Tongue (tissue), 3 donors: ENCODE results near the gene PPP2R1A. TPM values are rescaled to one million over a fixed set of nuclear protein-coding genes. Genes with fewer than 3 reads are reported as not detected.
A peak's percentile ranks its signal among the peaks of the same experiment; 100 is the strongest.
"Not testable (repeated sequence)": the region's sequence is repeated elsewhere in the genome, so short reads cannot be mapped to it uniquely, and the experiment has no call there.

Source experiments
- DNase-seq: peaks from one replicate; pipeline ENCODE4 v3.0.0-alpha.2; 2015
- small RNA-seq: library from RNA; depleted of rRNA; stranded (forward); fragments of <200 nt; gene quantifications from one replicate; pipeline ENCODE3, GENCODE V24; 2014; ENCODE audit warnings: low replicate concordance
- total RNA-seq: library from RNA; depleted of rRNA; stranded (reverse); fragments of >200 nt; gene quantifications from one replicate; pipeline ENCODE4 v1.2.3, GENCODE V29; 2014

PPP2R1A gene
- total RNA-seq, 1 donor from 2014 or later, result 193 TPM

- DNase-seq, result no peak
These were observed 54.2 kb downstream of the PPP2R1A start for GRCh38 chr19:52244021-52244420.

- peak; percentile 95 for DNase-seq
These were observed 58.4 kb downstream of the PPP2R1A start for GRCh38 chr19:52248241-52248640.

DNA sequence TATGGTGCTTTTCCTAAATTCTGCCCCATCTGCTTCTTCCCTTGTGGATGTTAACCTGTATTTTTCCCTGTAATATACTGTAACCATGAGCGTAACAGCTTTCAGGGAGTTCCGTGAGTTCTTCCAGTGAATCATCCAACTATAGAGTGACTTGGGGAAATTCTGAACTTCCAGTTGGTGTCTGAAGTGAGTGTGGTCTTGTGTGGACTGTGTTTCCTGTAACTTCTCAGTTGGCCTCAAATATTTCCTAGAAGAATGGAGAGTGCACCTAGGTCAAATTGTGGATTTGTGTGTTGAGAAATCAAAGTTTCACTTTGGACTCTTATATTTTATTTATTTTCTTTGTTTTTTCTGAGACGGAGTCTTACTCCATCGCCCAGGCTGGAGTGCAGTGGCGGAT, 68.6 kb downstream of the PPP2R1A start:
- DNase-seq, result no peak

DNA sequence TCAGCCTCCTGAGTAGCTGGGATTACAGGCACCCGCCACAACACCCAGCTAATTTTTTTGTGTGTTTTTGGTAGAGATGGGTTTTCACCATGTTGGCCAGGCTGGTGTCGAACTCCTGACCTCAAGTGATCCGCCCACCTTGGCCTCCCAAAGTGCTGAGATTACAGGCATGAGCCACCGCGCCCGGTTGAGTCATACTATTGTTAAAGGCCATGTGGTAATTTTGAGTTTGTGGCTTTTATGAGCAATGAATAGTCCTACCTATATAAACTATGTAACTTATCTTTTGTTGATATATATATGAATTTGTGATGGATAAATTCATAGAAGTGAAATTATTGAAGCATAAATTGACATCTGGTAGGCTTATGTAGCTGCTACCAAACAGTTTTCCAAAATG, 75.7 kb downstream of the PPP2R1A start:
- not testable (repeated sequence) for DNase-seq

DNA sequence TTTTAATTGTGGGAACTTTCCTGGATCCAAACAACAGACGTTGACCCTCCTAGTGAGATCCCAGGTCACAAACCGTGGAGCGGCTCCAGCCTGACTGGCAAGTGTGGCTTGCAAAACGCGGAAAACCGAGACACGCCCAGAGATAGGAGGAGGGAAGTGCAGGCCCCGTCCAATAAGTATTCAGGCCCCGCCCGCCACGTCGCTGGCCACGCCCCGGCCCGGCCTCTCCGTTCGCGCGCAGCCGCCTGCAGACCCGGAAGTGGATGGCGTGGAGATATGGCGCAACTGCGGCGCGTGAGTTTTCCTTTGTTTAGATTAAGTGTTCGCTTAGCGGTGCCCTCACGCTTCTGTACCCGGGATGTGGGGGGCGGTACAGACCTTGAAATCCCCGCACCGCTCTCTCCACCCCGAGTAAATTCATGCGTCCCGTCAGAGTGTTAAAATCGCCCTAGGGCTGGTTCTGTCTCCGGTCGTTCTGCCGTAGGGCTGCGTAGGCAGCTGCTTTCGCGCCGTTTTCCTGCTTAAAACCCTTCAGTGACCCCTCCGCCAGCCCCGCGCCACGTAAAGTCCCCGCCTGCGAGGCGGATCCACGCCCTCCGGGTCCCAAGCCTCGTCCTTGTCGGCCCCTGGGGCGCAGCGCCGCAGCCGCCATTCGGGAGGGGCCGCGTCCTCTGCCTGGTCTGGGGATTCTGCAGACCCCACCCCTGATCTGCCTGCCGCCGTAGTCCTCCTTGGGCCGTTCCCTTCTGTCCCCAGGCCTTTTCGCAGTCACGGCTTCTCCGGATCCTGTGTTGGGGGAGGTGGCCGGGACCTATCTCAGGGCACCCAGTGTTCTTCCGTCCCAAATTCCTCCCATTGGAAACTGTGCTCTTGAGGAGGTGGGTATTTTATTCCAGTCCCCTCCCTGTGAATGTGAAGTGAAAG, 79.7 kb downstream of the PPP2R1A start, which contains the start of gene ZNF766:
TSS of gene ZNF766 (plus strand) at position 250 of the 924 bp plus-strand sequence. CDS start at position 277, 27 bp downstream.
- peak; percentile 97 for DNase-seq

DNA sequence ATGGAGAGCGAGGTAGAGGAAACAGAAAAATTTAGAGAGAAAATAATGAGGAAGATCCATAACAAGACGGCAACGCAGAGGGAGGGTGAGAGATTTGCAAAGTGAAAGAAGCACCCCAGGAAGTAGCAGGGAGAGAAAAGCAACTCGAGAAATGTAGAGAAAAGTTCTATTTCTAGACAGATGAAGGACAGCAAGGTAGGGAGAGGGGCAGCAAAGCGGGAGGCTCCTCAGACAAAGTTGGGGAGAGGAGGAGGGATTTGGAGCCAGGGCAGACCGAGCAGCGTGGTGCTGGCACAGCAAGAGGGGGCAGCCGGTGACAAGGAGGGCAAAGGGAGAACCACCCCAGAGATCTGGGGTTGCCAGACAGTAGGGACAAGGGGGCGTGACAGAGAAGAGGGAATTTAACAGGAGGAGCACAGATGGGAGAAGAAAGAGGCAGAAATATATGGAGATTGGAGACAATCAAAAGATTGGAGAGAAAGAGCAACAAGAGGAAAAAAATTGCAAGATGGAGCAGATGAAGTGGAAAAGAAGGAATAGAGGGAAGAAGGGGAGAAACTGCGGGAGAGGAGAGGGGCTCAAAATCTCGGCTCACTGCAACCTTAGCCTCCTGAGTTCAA, 80.5 kb downstream of the PPP2R1A start:
- DNase-seq, result no peak

- DNase-seq, result no peak
These were observed 83.4 kb downstream of the PPP2R1A start for GRCh38 chr19:52273301-52273700.

DNA sequence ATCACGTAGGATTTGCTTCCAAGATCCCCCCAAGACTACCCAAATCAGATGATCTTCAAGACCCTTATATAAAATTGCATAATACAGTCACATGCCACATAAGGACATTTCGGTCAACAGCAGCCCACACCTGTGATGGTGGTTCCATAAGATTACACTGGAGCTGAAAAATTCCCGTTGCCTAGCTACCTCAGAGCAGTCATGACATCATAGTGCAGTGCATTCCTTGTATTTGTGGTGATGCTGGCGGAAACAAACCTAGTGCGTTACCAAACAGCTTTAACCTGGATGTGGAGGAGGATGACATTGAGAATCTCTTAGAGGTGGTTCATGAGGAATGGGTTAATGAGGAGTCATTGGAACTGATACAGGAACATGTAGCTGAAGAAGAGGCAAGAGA, 84.3 kb downstream of the PPP2R1A start:
- no peak for DNase-seq

- no peak for DNase-seq
These were observed 86.1 kb downstream of the PPP2R1A start for GRCh38 chr19:52275988-52276387.

- no peak for DNase-seq
These were observed 87.6 kb downstream of the PPP2R1A start for GRCh38 chr19:52277471-52277870.

Small RNA genes lying within 50 kb of the gene (small RNA-seq; reads per million reads assigned to genes)
- gene MIR6801 (not detected), gene RF00019 (not detected), gene RPL37P23 (not detected)

Other genes starting within 250 kb of the PPP2R1A start
- gene ZNF350, start 203.2 kb upstream of the PPP2R1A start, total RNA-seq, result 8.7 TPM
- 19.5 TPM for gene ZNF615, start 181.8 kb upstream of the PPP2R1A start, total RNA-seq
- gene ZNF614, start 161.7 kb upstream of the PPP2R1A start, total RNA-seq, result 11.1 TPM
- gene ZNF432, start 141.2 kb upstream of the PPP2R1A start, total RNA-seq, result 14.9 TPM
- gene ZNF841, start 94.3 kb upstream of the PPP2R1A start, total RNA-seq, result 26.3 TPM
- gene ZNF616, start 50.1 kb upstream of the PPP2R1A start, total RNA-seq, result 12.8 TPM
- 10.6 TPM for gene ZNF836, start 18.4 kb upstream of the PPP2R1A start, total RNA-seq
- gene ZNF766, start 79.5 kb downstream of the PPP2R1A start, total RNA-seq, result 19.9 TPM
- gene ZNF480, start 107.1 kb downstream of the PPP2R1A start, total RNA-seq, result 7.2 TPM
- gene ZNF610, start 146.2 kb downstream of the PPP2R1A start, total RNA-seq, result 8.9 TPM
- gene ZNF880, start 179.9 kb downstream of the PPP2R1A start, total RNA-seq, result 27.4 TPM
- 28.6 TPM for gene ZNF528, start 207.8 kb downstream of the PPP2R1A start, total RNA-seq
- not detected for gene ZNF534, start 239.1 kb downstream of the PPP2R1A start, total RNA-seq